ENCODE measurements around the gene FAM171A2.

Gene FAM171A2

GRCh38 chr17:44382917-44383316 is 19.3 kb upstream of the FAM171A2 start:
- Histone ChIP-seq H3K9me3 (ENCODE audit: insufficient read depth, low read length) (no peaks in the 10 kb centered on the region), H3K9ac (ENCODE audit: insufficient read length, low read depth) (no peak overlapping the region), H3K27me3 (ENCODE audit: insufficient read depth, insufficient read length) (peaks cover 21% of the 10 kb centered on the region), H3K4me3 (ENCODE audit: insufficient read length, low read depth) (no peak overlapping the region), H3K36me3 (ENCODE audit: insufficient read depth, insufficient read length, low read length) (no peaks in the 10 kb centered on the region), H3K4me1 (ENCODE audit: insufficient read depth, insufficient read length) (peaks cover 6% of the 10 kb centered on the region)
- TF ChIP-seq SUZ12 (IDR thresholded peaks at IDR 0.05; ENCODE audit: extremely low read depth, insufficient read depth, insufficient read length) (no peak), YY1 (IDR thresholded peaks at IDR 0.05; ENCODE audit: insufficient read depth, insufficient read length) (no peak), ZNF274 (IDR thresholded peaks at IDR 0.05; ENCODE audit: low read depth, low read length) (no peak)
- no peak for DNase-seq (ENCODE audit: low read depth, low spot score)

- TF ChIP-seq SUZ12 (IDR thresholded peaks at IDR 0.05; ENCODE audit: extremely low read depth, insufficient read depth, insufficient read length) (no peak), YY1 (IDR thresholded peaks at IDR 0.05; ENCODE audit: insufficient read depth, insufficient read length) (no peak), ZNF274 (IDR thresholded peaks at IDR 0.05; ENCODE audit: low read depth, low read length) (no peak)
- no peak overlapping the region for H3K4me3 ChIP-seq (ENCODE audit: insufficient read length, low read depth)
- no peaks in the 10 kb centered on the region for H3K9me3 ChIP-seq (ENCODE audit: insufficient read depth, low read length)
Measured at GRCh38 chr17:44381810-44382305, 18.2 kb upstream of the FAM171A2 start.

GRCh38 chr17:44380767-44381166 is 17.1 kb upstream of the FAM171A2 start:
- no peak overlapping the region for H3K9ac ChIP-seq (ENCODE audit: insufficient read length, low read depth)

More at GRCh38 chr17:44381810-44382305, 18.2 kb upstream of the FAM171A2 start:
- H3K4me1 ChIP-seq (ENCODE audit: insufficient read depth, insufficient read length) = peaks cover 6% of the 10 kb centered on the region
- DNase-seq (ENCODE audit: low read depth, low spot score) = no peak
- peaks cover 21% of the 10 kb centered on the region for H3K27me3 ChIP-seq (ENCODE audit: insufficient read depth, insufficient read length)
- H3K9ac ChIP-seq (ENCODE audit: insufficient read length, low read depth) = no peak overlapping the region
- H3K36me3 ChIP-seq (ENCODE audit: insufficient read depth, insufficient read length, low read length) = no peaks in the 10 kb centered on the region

GRCh38 chr17:44379887-44380286 is 16.2 kb upstream of the FAM171A2 start:
- peaks cover 17% of the 10 kb centered on the region for H3K27me3 ChIP-seq (ENCODE audit: insufficient read depth, insufficient read length)
- DNase-seq (ENCODE audit: low read depth, low spot score) = no peak

More at GRCh38 chr17:44380767-44381166, 17.1 kb upstream of the FAM171A2 start:
- H3K4me3 ChIP-seq (ENCODE audit: insufficient read length, low read depth) = no peak overlapping the region
- no peaks in the 10 kb centered on the region for H3K9me3 ChIP-seq (ENCODE audit: insufficient read depth, low read length)
- TF ChIP-seq YY1 (IDR thresholded peaks at IDR 0.05; ENCODE audit: insufficient read depth, insufficient read length) (no peak), SUZ12 (IDR thresholded peaks at IDR 0.05; ENCODE audit: extremely low read depth, insufficient read depth, insufficient read length) (no peak), ZNF274 (IDR thresholded peaks at IDR 0.05; ENCODE audit: low read depth, low read length) (no peak)
- H3K4me1 ChIP-seq (ENCODE audit: insufficient read depth, insufficient read length) = peaks cover 10% of the 10 kb centered on the region
- no peaks in the 10 kb centered on the region for H3K36me3 ChIP-seq (ENCODE audit: insufficient read depth, insufficient read length, low read length)
- H3K27me3 ChIP-seq (ENCODE audit: insufficient read depth, insufficient read length) = peaks cover 18% of the 10 kb centered on the region
- DNase-seq (ENCODE audit: low read depth, low spot score) = no peak

GRCh38 chr17:44378171-44378705 is 14.6 kb upstream of the FAM171A2 start:
- H3K36me3 ChIP-seq (ENCODE audit: insufficient read depth, insufficient read length, low read length) = no peaks in the 10 kb centered on the region
- H3K9ac ChIP-seq (ENCODE audit: insufficient read length, low read depth) = no peak overlapping the region
- TF ChIP-seq YY1 (IDR thresholded peaks at IDR 0.05; ENCODE audit: insufficient read depth, insufficient read length) (no peak), SUZ12 (IDR thresholded peaks at IDR 0.05; ENCODE audit: extremely low read depth, insufficient read depth, insufficient read length) (no peak)
- peaks cover under 1% of the 10 kb centered on the region for H3K27me3 ChIP-seq (ENCODE audit: insufficient read depth, insufficient read length)
- H3K4me3 ChIP-seq (ENCODE audit: insufficient read length, low read depth) = no peak overlapping the region
- H3K9me3 ChIP-seq (ENCODE audit: insufficient read depth, low read length) = no peaks in the 10 kb centered on the region
- peaks cover 22% of the 10 kb centered on the region for H3K4me1 ChIP-seq (ENCODE audit: insufficient read depth, insufficient read length)
- no peak for DNase-seq (ENCODE audit: low read depth, low spot score)

More at GRCh38 chr17:44379887-44380286, 16.2 kb upstream of the FAM171A2 start:
- Histone ChIP-seq H3K36me3 (ENCODE audit: insufficient read depth, insufficient read length, low read length) (no peaks in the 10 kb centered on the region), H3K4me1 (ENCODE audit: insufficient read depth, insufficient read length) (peaks cover 17% of the 10 kb centered on the region), H3K4me3 (ENCODE audit: insufficient read length, low read depth) (no peak overlapping the region), H3K9me3 (ENCODE audit: insufficient read depth, low read length) (no peaks in the 10 kb centered on the region), H3K9ac (ENCODE audit: insufficient read length, low read depth) (no peak overlapping the region)
- TF ChIP-seq ZNF274 (IDR thresholded peaks at IDR 0.05; ENCODE audit: low read depth, low read length) = no peak

GRCh38 chr17:44376779-44377178 is 13.1 kb upstream of the FAM171A2 start:
- Histone ChIP-seq H3K9ac (ENCODE audit: insufficient read length, low read depth) (no peak overlapping the region), H3K27me3 (ENCODE audit: insufficient read depth, insufficient read length) (no peaks in the 10 kb centered on the region), H3K9me3 (ENCODE audit: insufficient read depth, low read length) (no peaks in the 10 kb centered on the region), H3K4me3 (ENCODE audit: insufficient read length, low read depth) (no peak overlapping the region), H3K36me3 (ENCODE audit: insufficient read depth, insufficient read length, low read length) (no peaks in the 10 kb centered on the region), H3K4me1 (ENCODE audit: insufficient read depth, insufficient read length) (peaks cover 24% of the 10 kb centered on the region)
- no peak for TF ChIP-seq ZNF274 (IDR thresholded peaks at IDR 0.05; ENCODE audit: low read depth, low read length)
- no peak for TF ChIP-seq YY1 (IDR thresholded peaks at IDR 0.05; ENCODE audit: insufficient read depth, insufficient read length)
- TF ChIP-seq SUZ12 (IDR thresholded peaks at IDR 0.05; ENCODE audit: extremely low read depth, insufficient read depth, insufficient read length) = no peak
- DNase-seq (ENCODE audit: low read depth, low spot score) = no peak

GRCh38 chr17:44376124-44376523 is 12.5 kb upstream of the FAM171A2 start:
- Histone ChIP-seq H3K27me3 (ENCODE audit: insufficient read depth, insufficient read length) (no peaks in the 10 kb centered on the region), H3K4me3 (ENCODE audit: insufficient read length, low read depth) (no peak overlapping the region), H3K9me3 (ENCODE audit: insufficient read depth, low read length) (no peaks in the 10 kb centered on the region), H3K36me3 (ENCODE audit: insufficient read depth, insufficient read length, low read length) (no peaks in the 10 kb centered on the region), H3K9ac (ENCODE audit: insufficient read length, low read depth) (peak overlapping the region; percentile 39), H3K4me1 (ENCODE audit: insufficient read depth, insufficient read length) (peaks cover 24% of the 10 kb centered on the region)
- DNase-seq (ENCODE audit: low read depth, low spot score) = no peak
- TF ChIP-seq ZNF274 (IDR thresholded peaks at IDR 0.05; ENCODE audit: low read depth, low read length) (no peak), SUZ12 (IDR thresholded peaks at IDR 0.05; ENCODE audit: extremely low read depth, insufficient read depth, insufficient read length) (no peak), YY1 (IDR thresholded peaks at IDR 0.05; ENCODE audit: insufficient read depth, insufficient read length) (no peak)
